Testis (tissue), 2 donors: Measurements from ENCODE around the gene ZNF184.

Source experiments
- POLR2A ChIP-seq: fragments of 450-650 bp; IDR thresholded peaks from one replicate; pipeline ENCODE4 v1.6.1; 2017; ENCODE audit warnings: antibody characterized with exemption, mild to moderate bottlenecking, moderate library complexity
- TF ChIP-seq, protein P1 (sequence below), 3 experiments: fragments of 450-650 bp in 2 of 3; fragments of 200-600 bp in 1 of 3; sonication (generic) in 1 of 3; IDR thresholded peaks; one replicate each; pipeline ENCODE4 v1.5.1; 2016 to 2019; ENCODE audit warnings: antibody characterized with exemption in 3 of 3, mild to moderate bottlenecking in 2 of 3, moderate library complexity in 1 of 3

DNA sequence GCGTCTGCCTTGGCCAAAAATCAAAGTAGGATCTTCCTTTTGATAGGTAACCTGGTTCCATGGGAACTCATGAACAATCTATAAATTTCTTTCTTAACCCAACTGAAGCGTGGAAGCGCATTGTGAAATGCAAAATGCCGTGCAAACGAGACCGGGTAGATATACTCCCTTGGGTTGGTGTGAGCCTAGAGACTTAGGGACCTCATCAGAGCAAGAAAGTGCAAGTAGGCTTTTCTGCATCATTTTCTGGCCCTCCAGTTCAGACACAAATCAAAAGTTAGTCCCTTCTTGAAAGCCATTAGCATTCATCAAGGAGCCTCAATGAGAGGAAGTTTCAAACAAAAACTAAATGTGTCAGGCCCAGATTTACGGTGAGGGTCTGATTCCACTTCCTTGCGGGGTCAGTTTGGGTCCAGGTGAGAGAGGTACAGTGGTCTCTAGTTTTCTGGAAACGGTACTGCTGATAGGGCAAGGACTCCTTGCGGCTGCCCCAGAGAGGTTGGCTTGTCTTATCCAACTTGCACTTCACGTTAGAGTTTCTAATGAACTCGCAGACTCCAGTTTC lies 5.3 kb upstream of the ZNF184 start:
- TF ChIP-seq, protein P1, sequence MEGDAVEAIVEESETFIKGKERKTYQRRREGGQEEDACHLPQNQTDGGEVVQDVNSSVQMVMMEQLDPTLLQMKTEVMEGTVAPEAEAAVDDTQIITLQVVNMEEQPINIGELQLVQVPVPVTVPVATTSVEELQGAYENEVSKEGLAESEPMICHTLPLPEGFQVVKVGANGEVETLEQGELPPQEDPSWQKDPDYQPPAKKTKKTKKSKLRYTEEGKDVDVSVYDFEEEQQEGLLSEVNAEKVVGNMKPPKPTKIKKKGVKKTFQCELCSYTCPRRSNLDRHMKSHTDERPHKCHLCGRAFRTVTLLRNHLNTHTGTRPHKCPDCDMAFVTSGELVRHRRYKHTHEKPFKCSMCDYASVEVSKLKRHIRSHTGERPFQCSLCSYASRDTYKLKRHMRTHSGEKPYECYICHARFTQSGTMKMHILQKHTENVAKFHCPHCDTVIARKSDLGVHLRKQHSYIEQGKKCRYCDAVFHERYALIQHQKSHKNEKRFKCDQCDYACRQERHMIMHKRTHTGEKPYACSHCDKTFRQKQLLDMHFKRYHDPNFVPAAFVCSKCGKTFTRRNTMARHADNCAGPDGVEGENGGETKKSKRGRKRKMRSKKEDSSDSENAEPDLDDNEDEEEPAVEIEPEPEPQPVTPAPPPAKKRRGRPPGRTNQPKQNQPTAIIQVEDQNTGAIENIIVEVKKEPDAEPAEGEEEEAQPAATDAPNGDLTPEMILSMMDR (IDR thresholded peaks at IDR 0.05), result no peak
- no peak for TF ChIP-seq POLR2A
